Measurements from ENCODE around the gene SUSD5. TPM values are rescaled to one million over a fixed set of nuclear protein-coding genes. Genes with fewer than 3 reads are reported as not detected.

The SUSD5 gene
- total and polyA plus RNA-seq, 2 experiments from 2014 or later: 1.4 to 3.6 TPM

DNA sequence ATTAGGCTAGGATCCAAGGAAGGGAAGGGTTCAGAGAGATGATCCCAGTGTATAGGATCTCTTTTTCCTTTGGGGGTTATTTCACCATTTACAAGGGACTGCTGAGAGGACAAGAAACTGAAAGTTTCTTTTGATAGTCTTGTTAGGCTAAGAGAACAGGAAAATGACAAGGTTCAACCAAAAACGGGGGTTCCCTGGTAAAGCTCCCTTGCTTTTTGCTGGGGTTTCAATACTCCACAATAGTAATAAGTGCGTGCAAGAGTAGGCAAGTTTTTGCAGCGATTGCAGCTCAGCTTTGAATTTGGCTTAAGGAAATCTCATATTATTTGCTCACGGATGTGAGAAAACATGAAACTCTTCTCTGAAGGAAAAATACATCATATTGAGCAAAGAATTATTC lies 18.8 kb upstream of the SUSD5 start:
- Histone ChIP-seq H3K79me2 (replicated peaks; ENCODE audit: insufficient read depth) (no peaks in the 10 kb centered on the region), H3K27me3 (ENCODE audit: insufficient read depth) (no peaks in the 10 kb centered on the region), H3K4me2 (no peak overlapping the region), H3K4me3 (no peak overlapping the region), H3F3A (replicated peaks; ENCODE audit: low read depth) (no peaks in the 10 kb centered on the region), H2AFZ (no peak overlapping the region), H3K9me2 (ENCODE audit: insufficient read depth) (no peaks in the 10 kb centered on the region), H3K36me3 (ENCODE audit: insufficient read depth) (no peaks in the 10 kb centered on the region), H4K20me1 (replicated peaks; ENCODE audit: insufficient read depth) (no peaks in the 10 kb centered on the region), H3K27ac (ENCODE audit: low read depth) (no peak overlapping the region), H3K4me1 (ENCODE audit: insufficient read depth) (no peaks in the 10 kb centered on the region)
- DNase-seq (ENCODE audit: low spot score) (no peak), ATAC-seq (no peak)
- Mint-ChIP-seq H3K4me3 (no peak overlapping the region), H3K36me3 (ENCODE audit: low read depth) (no peaks in the 10 kb centered on the region), H3K27ac (no peak overlapping the region), H3K27me3 (ENCODE audit: insufficient read depth, low read depth, poor library complexity) (peaks cover 3% of the 10 kb centered on the region), H3K4me1 (no peaks in the 10 kb centered on the region), H3K9me3 (no peaks in the 10 kb centered on the region)
- TF ChIP-seq, protein P1, sequence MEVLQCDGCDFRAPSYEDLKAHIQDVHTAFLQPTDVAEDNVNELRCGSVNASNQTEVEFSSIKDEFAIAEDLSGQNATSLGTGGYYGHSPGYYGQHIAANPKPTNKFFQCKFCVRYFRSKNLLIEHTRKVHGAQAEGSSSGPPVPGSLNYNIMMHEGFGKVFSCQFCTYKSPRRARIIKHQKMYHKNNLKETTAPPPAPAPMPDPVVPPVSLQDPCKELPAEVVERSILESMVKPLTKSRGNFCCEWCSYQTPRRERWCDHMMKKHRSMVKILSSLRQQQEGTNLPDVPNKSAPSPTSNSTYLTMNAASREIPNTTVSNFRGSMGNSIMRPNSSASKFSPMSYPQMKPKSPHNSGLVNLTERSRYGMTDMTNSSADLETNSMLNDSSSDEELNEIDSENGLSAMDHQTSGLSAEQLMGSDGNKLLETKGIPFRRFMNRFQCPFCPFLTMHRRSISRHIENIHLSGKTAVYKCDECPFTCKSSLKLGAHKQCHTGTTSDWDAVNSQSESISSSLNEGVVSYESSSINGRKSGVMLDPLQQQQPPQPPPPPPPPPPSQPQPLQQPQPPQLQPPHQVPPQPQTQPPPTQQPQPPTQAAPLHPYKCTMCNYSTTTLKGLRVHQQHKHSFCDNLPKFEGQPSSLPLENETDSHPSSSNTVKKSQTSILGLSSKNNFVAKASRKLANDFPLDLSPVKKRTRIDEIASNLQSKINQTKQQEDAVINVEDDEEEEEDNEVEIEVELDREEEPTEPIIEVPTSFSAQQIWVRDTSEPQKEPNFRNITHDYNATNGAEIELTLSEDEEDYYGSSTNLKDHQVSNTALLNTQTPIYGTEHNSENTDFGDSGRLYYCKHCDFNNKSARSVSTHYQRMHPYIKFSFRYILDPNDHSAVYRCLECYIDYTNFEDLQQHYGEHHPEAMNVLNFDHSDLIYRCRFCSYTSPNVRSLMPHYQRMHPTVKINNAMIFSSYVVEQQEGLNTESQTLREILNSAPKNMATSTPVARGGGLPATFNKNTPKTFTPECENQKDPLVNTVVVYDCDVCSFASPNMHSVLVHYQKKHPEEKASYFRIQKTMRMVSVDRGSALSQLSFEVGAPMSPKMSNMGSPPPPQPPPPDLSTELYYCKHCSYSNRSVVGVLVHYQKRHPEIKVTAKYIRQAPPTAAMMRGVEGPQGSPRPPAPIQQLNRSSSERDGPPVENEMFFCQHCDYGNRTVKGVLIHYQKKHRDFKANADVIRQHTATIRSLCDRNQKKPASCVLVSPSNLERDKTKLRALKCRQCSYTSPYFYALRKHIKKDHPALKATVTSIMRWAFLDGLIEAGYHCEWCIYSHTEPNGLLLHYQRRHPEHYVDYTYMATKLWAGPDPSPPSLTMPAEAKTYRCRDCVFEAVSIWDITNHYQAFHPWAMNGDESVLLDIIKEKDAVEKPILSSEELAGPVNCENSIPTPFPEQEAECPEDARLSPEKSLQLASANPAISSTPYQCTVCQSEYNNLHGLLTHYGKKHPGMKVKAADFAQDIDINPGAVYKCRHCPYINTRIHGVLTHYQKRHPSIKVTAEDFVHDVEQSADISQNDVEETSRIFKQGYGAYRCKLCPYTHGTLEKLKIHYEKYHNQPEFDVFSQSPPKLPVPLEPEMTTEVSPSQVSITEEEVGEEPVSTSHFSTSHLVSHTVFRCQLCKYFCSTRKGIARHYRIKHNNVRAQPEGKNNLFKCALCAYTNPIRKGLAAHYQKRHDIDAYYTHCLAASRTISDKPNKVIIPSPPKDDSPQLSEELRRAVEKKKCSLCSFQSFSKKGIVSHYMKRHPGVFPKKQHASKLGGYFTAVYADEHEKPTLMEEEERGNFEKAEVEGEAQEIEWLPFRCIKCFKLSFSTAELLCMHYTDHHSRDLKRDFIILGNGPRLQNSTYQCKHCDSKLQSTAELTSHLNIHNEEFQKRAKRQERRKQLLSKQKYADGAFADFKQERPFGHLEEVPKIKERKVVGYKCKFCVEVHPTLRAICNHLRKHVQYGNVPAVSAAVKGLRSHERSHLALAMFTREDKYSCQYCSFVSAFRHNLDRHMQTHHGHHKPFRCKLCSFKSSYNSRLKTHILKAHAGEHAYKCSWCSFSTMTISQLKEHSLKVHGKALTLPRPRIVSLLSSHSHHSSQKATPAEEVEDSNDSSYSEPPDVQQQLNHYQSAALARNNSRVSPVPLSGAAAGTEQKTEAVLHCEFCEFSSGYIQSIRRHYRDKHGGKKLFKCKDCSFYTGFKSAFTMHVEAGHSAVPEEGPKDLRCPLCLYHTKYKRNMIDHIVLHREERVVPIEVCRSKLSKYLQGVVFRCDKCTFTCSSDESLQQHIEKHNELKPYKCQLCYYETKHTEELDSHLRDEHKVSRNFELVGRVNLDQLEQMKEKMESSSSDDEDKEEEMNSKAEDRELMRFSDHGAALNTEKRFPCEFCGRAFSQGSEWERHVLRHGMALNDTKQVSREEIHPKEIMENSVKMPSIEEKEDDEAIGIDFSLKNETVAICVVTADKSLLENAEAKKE (CRISPR knock-in tag; IDR thresholded peaks at IDR 0.05): no peak
- no peak for TF ChIP-seq ZNF114 (CRISPR knock-in tag; IDR thresholded peaks at IDR 0.05)
- TF ChIP-seq, protein P2, sequence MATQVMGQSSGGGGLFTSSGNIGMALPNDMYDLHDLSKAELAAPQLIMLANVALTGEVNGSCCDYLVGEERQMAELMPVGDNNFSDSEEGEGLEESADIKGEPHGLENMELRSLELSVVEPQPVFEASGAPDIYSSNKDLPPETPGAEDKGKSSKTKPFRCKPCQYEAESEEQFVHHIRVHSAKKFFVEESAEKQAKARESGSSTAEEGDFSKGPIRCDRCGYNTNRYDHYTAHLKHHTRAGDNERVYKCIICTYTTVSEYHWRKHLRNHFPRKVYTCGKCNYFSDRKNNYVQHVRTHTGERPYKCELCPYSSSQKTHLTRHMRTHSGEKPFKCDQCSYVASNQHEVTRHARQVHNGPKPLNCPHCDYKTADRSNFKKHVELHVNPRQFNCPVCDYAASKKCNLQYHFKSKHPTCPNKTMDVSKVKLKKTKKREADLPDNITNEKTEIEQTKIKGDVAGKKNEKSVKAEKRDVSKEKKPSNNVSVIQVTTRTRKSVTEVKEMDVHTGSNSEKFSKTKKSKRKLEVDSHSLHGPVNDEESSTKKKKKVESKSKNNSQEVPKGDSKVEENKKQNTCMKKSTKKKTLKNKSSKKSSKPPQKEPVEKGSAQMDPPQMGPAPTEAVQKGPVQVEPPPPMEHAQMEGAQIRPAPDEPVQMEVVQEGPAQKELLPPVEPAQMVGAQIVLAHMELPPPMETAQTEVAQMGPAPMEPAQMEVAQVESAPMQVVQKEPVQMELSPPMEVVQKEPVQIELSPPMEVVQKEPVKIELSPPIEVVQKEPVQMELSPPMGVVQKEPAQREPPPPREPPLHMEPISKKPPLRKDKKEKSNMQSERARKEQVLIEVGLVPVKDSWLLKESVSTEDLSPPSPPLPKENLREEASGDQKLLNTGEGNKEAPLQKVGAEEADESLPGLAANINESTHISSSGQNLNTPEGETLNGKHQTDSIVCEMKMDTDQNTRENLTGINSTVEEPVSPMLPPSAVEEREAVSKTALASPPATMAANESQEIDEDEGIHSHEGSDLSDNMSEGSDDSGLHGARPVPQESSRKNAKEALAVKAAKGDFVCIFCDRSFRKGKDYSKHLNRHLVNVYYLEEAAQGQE (IDR thresholded peaks at IDR 0.05; ENCODE audit: unreplicated experiment): no peak
- no peak for TF ChIP-seq NANOG (IDR thresholded peaks at IDR 0.05; ENCODE audit: borderline replicate concordance)
- TF ChIP-seq STAT1 (IDR thresholded peaks at IDR 0.05; ENCODE audit: unreplicated experiment): no peak
- no peak for TF ChIP-seq CREB1 (CRISPR knock-in tag; IDR thresholded peaks at IDR 0.05; ENCODE audit: low read depth)
- no peak for TF ChIP-seq EZH2 (IDR thresholded peaks at IDR 0.05; ENCODE audit: low read depth, unreplicated experiment)
- TF ChIP-seq ZNF331 (CRISPR knock-in tag; IDR thresholded peaks at IDR 0.05; ENCODE audit: low read depth): no peak
- no peak for TF ChIP-seq JUNB (IDR thresholded peaks at IDR 0.05; ENCODE audit: unreplicated experiment)
- no peak for TF ChIP-seq POLR2AphosphoS5 (IDR thresholded peaks at IDR 0.05; ENCODE audit: low read depth)
- TF ChIP-seq EZH2phosphoT487 (IDR thresholded peaks at IDR 0.05; ENCODE audit: unreplicated experiment): no peak
- TF ChIP-seq, protein P3, sequence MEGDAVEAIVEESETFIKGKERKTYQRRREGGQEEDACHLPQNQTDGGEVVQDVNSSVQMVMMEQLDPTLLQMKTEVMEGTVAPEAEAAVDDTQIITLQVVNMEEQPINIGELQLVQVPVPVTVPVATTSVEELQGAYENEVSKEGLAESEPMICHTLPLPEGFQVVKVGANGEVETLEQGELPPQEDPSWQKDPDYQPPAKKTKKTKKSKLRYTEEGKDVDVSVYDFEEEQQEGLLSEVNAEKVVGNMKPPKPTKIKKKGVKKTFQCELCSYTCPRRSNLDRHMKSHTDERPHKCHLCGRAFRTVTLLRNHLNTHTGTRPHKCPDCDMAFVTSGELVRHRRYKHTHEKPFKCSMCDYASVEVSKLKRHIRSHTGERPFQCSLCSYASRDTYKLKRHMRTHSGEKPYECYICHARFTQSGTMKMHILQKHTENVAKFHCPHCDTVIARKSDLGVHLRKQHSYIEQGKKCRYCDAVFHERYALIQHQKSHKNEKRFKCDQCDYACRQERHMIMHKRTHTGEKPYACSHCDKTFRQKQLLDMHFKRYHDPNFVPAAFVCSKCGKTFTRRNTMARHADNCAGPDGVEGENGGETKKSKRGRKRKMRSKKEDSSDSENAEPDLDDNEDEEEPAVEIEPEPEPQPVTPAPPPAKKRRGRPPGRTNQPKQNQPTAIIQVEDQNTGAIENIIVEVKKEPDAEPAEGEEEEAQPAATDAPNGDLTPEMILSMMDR (conservative IDR thresholded peaks at IDR 0.05; ENCODE audit: low read depth in 2 of 2): no peak

All from GM23338 (cell line).